WERI-Rb-1 (cell line): Measurements from ENCODE around the gene MAP2K6.
A peak's percentile ranks its signal among the peaks of the same experiment; 100 is the strongest.

Experiments used
- DNase-seq: peaks from one replicate; pipeline ENCODE4 v3.0.0-alpha.2; 2020
- H3K27ac ChIP-seq: fragments of 250-450 bp; sonication (Bioruptor Pico); 2 replicates; pipeline ENCODE4 v1.5.1; 2020; ENCODE audit warnings: mild to moderate bottlenecking, moderate library complexity
- H3K27me3 ChIP-seq: fragments of 250-450 bp; sonication (Bioruptor Pico); 2 replicates; pipeline ENCODE4 v1.5.1; 2021; ENCODE audit warnings: mild to moderate bottlenecking, low read depth, moderate library complexity; ENCODE audit not compliant: insufficient read depth, severe bottlenecking
- H3K36me3 ChIP-seq: fragments of 250-450 bp; sonication (Bioruptor Pico); 2 replicates; pipeline ENCODE4 v1.5.1; 2020; ENCODE audit warnings: mild to moderate bottlenecking, moderate library complexity
- H3K4me3 ChIP-seq: 2 replicates; pipeline ENCODE4 v1.5.1; 2011; ENCODE audit warnings: low read depth, mild to moderate bottlenecking, control low read depth, low read length
- H3K9me3 ChIP-seq: fragments of 250-450 bp; sonication (Bioruptor Pico); 2 replicates; pipeline ENCODE4 v1.5.1; 2021; ENCODE audit warnings: mild to moderate bottlenecking, moderate library complexity; ENCODE audit not compliant: severe bottlenecking
- CTCF ChIP-seq: IDR thresholded peaks from 2 replicates; pipeline ENCODE4 v1.5.1; 2011; ENCODE audit warnings: low read depth, mild to moderate bottlenecking, control low read depth, inconsistent platforms, low read length

Gene MAP2K6

GRCh38 chr17:69414408-69415274, at the start of gene MAP2K6:
Gene MAP2K6, plus strand, starts transcription at chr17:69414697. Its CDS starts 288 bp downstream, at chr17:69414985.
- no peaks in the 10 kb centered on the region for H3K27me3 ChIP-seq
- no peaks in the 10 kb centered on the region for H3K9me3 ChIP-seq
- TF ChIP-seq CTCF, result no peak
- H3K4me3 ChIP-seq, result peak within 1 kb of the TSS; percentile 43
- H3K36me3 ChIP-seq, result no peaks in the 10 kb centered on the region
- H3K27ac ChIP-seq, result peak within 1 kb of the TSS; percentile 22; the same call in 1 of the 2 replicates
- peak; percentile 80 for DNase-seq

DNA sequence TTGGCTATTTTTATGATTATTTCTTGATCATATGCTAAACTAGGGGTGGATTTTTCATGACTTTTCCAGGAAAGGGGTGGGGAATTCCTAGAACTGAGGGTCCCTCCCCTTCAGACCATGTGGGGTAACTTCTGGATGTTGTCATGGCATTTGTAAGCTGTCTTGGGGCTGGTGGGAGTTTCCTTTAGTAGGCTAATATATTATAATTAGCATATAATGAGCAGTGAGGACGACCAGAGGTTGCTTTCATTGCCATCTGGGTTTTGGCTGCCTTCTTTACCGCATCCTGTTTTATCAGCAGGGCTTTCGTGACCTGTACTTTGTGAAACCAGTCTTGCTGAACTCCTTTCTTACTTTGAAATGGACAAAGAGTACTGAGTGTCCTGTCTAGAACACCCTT, 47.2 kb upstream of the MAP2K6 start:
- Histone ChIP-seq H3K27me3 (no peaks in the 10 kb centered on the region), H3K27ac (no peak overlapping the region), H3K36me3 (no peaks in the 10 kb centered on the region), H3K4me3 (no peak overlapping the region), H3K9me3 (no peaks in the 10 kb centered on the region)
- DNase-seq, result no peak
- no peak for TF ChIP-seq CTCF

GRCh38 chr17:69373069-69373468, 41.4 kb upstream of the MAP2K6 start:
- Histone ChIP-seq H3K27me3 (no peaks in the 10 kb centered on the region), H3K9me3 (no peaks in the 10 kb centered on the region), H3K27ac (no peak overlapping the region), H3K36me3 (no peaks in the 10 kb centered on the region), H3K4me3 (no peak overlapping the region)
- no peak for TF ChIP-seq CTCF
- DNase-seq, result no peak

DNA sequence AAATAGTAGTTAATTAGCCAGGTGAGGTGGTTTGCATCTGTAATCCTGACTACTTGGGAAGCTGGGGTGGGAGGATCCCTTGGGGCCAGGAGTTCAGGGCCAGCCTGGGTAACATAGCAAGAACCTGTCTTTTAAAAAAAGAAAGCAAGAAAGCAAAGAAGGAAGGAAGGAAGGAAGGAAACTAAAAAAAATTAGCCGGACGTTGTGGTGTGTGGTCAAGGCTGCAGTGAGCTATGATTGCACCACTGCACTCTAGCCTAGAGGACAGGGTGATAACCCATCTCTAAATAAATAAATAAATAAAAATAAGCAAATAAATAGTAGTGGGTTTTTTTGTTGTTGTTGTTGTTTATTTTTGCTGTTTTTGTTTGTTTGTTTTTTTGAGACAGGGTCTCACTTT, 39.3 kb upstream of the MAP2K6 start:
- TF ChIP-seq CTCF, result no peak
- DNase-seq, result no peak
- no peaks in the 10 kb centered on the region for H3K27me3 ChIP-seq
- H3K36me3 ChIP-seq, result no peaks in the 10 kb centered on the region
- no peak overlapping the region for H3K27ac ChIP-seq
- H3K4me3 ChIP-seq, result no peak overlapping the region
- no peaks in the 10 kb centered on the region for H3K9me3 ChIP-seq

- no peaks in the 10 kb centered on the region for H3K9me3 ChIP-seq
- TF ChIP-seq CTCF, result no peak
- H3K36me3 ChIP-seq, result no peaks in the 10 kb centered on the region
- H3K4me3 ChIP-seq, result no peak overlapping the region
- no peaks in the 10 kb centered on the region for H3K27me3 ChIP-seq
- DNase-seq, result no peak
- H3K27ac ChIP-seq, result no peak overlapping the region
Observed at GRCh38 chr17:69388822-69389442, 25.6 kb upstream of the MAP2K6 start.
